Ovary (tissue), 9 donors: ENCODE data around the gene TRIM13. TPM values are rescaled to one million over a fixed set of nuclear protein-coding genes. Genes with fewer than 3 reads are reported as not detected.

ENCODE experiments used
- DNase-seq, 5 donors: peaks; one replicate each; pipeline ENCODE4 v3.0.0-alpha.2; 2019 to 2020
- H3K27ac ChIP-seq, 2 donors: fragments of 200-600 bp; one replicate each; pipeline versions ENCODE4 v1.5.1 to v1.8.0; 2019 to 2022
- H3K27me3 ChIP-seq: fragments of 200-600 bp; one replicate; pipeline ENCODE4 v1.8.0; 2022
- H3K36me3 ChIP-seq: fragments of 200-600 bp; sonication (generic); one replicate; pipeline ENCODE4 v1.5.1; 2019
- H3K4me1 ChIP-seq: one replicate; pipeline ENCODE4 v1.8.1; 2013; ENCODE audit warnings: mild to moderate bottlenecking, moderate library complexity; ENCODE audit not compliant: insufficient read depth
- H3K4me3 ChIP-seq: fragments of 200-600 bp; sonication (generic); one replicate; pipeline ENCODE4 v1.5.1; 2017
- H3K9me3 ChIP-seq, 2 donors: fragments of 200-600 bp in 1 of 2; sonication (generic) in 1 of 2; one replicate each; pipeline versions ENCODE4 v1.5.1 to v1.8.1; 2013 to 2019; ENCODE audit warnings: mild to moderate bottlenecking in 1 of 2, moderate library complexity in 1 of 2
- EP300 ChIP-seq: sonication (generic); formaldehyde crosslinking; IDR thresholded peaks from one replicate; pipeline ENCODE4 v1.6.1; 2017; ENCODE audit warnings: antibody characterized with exemption
- POLR2A ChIP-seq: fragments of 450-650 bp; IDR thresholded peaks from one replicate; pipeline ENCODE4 v1.6.1; 2017; ENCODE audit warnings: antibody characterized with exemption, mild to moderate bottlenecking, moderate library complexity
- WGBS, 3 donors: extraction: QIAGEN DNeasy Blood & Tissue Kit in 1 of 3; methylation state at CpG; one replicate each; pipeline versions ENCODE4 v1.1.5 to v1.1.7; 2013 to 2017; 5-methylcytosine and 5-hydroxymethylcytosine counted together
- intact Hi-C, 4 donors: fragments of 100-400 bp; cut with DNase I; formaldehyde crosslinking; loops; one replicate each; pipeline versions ENCODE4 v1.11.0 to v1.15.1; 2022 to 2023
- polyA plus RNA-seq, 2 donors: library from polyadenylated mRNA; stranded (reverse); fragments of 200-250 nt in 1 of 2; fragments of 350-450 nt in 1 of 2; fragmentation: Illumina TruSeq in 1 of 2; extraction: RNeasy Lipid Tissue Mini Kit (QIAGEN cat#74804) in 1 of 2; gene quantifications; one replicate each; pipeline ENCODE4 v1.2.3, GENCODE V29; 2013 to 2014
- total RNA-seq, 7 donors: library from RNA; depleted of rRNA in 2 of 7; stranded (reverse); fragments of >200 nt in 2 of 7; fragmentation: NEBNext Ultra II Directional in 3 of 7; extraction: Animal tissue kit (Norgen Biotek cat#: 25700) in 3 of 7; gene quantifications; one replicate each; pipeline versions ENCODE4 v1.1.0 to v1.2.4, GENCODE V29; 2016 to 2023
- TF ChIP-seq, protein P1 (sequence below), 3 donors: fragments of 450-650 bp in 2 of 3; fragments of 200-600 bp in 1 of 3; IDR thresholded peaks; one replicate each; pipeline versions ENCODE4 v1.5.1 to v1.8.0; 2016 to 2022; ENCODE audit warnings: antibody characterized with exemption in 3 of 3, mild to moderate bottlenecking in 1 of 3
- donor health status: DM: no; HTN: no; CAD: no; lungs with moderate emphysema.
- donor health status: DM: no; HTN: no; CAD: no.
- donor health status: Bipolar disorder and iron deficiency.
- donor health status: DM: yes; HTN: yes; CAD: no.
- donor health status: DM: no; HTN: no; CAD: no.
- donor health status: DM: yes; HTN: yes; CAD: no.

TRIM13 gene
- total and polyA plus RNA-seq, 9 donors = 14.5 to 27.9 (median 24.9) TPM

GRCh38 chr13:50016444-50016843 is 19.6 kb downstream of the TRIM13 start:
- Histone ChIP-seq H3K4me3 (no peak overlapping the region), H3K4me1 (no peaks in the 10 kb centered on the region)
- intact Hi-C loops = no loop called here

DNA sequence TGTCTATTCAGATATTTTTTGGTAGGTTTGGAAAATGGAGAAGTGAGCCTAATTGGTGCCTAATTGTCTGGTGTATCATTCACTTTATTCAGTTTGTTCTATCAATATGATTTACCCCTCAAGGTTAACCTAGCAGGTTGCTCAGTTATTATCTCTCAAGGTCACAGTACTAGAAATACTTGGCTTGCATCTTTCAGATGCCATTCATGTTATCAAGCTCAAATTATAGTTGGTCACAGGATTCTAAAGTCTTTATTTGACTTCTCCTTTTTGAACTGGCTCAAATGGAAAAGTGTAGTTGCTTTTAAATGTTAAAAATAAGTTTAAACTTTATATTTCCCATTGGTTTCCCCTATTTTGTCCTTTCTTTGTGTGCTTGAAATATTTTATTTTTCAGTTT is 21.0 kb downstream of the TRIM13 start:
- TF ChIP-seq, protein P1, sequence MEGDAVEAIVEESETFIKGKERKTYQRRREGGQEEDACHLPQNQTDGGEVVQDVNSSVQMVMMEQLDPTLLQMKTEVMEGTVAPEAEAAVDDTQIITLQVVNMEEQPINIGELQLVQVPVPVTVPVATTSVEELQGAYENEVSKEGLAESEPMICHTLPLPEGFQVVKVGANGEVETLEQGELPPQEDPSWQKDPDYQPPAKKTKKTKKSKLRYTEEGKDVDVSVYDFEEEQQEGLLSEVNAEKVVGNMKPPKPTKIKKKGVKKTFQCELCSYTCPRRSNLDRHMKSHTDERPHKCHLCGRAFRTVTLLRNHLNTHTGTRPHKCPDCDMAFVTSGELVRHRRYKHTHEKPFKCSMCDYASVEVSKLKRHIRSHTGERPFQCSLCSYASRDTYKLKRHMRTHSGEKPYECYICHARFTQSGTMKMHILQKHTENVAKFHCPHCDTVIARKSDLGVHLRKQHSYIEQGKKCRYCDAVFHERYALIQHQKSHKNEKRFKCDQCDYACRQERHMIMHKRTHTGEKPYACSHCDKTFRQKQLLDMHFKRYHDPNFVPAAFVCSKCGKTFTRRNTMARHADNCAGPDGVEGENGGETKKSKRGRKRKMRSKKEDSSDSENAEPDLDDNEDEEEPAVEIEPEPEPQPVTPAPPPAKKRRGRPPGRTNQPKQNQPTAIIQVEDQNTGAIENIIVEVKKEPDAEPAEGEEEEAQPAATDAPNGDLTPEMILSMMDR (IDR thresholded peaks at IDR 0.05) = no peak
- TF ChIP-seq POLR2A (no peak), EP300 (no peak)
- H3K4me1 ChIP-seq = no peaks in the 10 kb centered on the region
- H3K36me3 ChIP-seq = no peaks in the 10 kb centered on the region
- no peak for DNase-seq
- no peak overlapping the region for H3K4me3 ChIP-seq
- intact Hi-C loops = no loop called here
- no peaks in the 10 kb centered on the region for H3K9me3 ChIP-seq
- H3K27ac ChIP-seq = no peak overlapping the region
- H3K27me3 ChIP-seq = no peaks in the 10 kb centered on the region

More at GRCh38 chr13:50016444-50016843, 19.6 kb downstream of the TRIM13 start:
- TF ChIP-seq POLR2A = no peak
- TF ChIP-seq, protein P1 (IDR thresholded peaks at IDR 0.05) = no peak
- no peak for TF ChIP-seq EP300
- no peak for DNase-seq
- Histone ChIP-seq H3K36me3 (no peaks in the 10 kb centered on the region), H3K27me3 (no peaks in the 10 kb centered on the region), H3K27ac (no peak overlapping the region), H3K9me3 (no peaks in the 10 kb centered on the region)
- WGBS, 3 donors = 33 to 65% (median 48%) methylated on average over 2 of the region's 2 CpGs

- Histone ChIP-seq H3K27ac (no peak overlapping the region), H3K27me3 (no peaks in the 10 kb centered on the region), H3K4me1 (no peaks in the 10 kb centered on the region), H3K36me3 (no peaks in the 10 kb centered on the region), H3K9me3 (no peaks in the 10 kb centered on the region), H3K4me3 (no peak overlapping the region)
- 21 to 39% (median 22%) methylated on average over 1 of the region's 1 CpG for WGBS, 3 donors
- DNase-seq = no peak
- no peak for TF ChIP-seq EP300
- intact Hi-C loops = no loop called here
Measured at GRCh38 chr13:50025436-50025835, 28.6 kb downstream of the TRIM13 start.

GRCh38 chr13:50026788-50027473 is 30.1 kb downstream of the TRIM13 start:
- Histone ChIP-seq H3K4me3 (no peak overlapping the region), H3K9me3 (no peaks in the 10 kb centered on the region), H3K4me1 (no peaks in the 10 kb centered on the region), H3K27ac (no peak overlapping the region), H3K27me3 (no peaks in the 10 kb centered on the region), H3K36me3 (no peaks in the 10 kb centered on the region)
- TF ChIP-seq EP300 (no peak), POLR2A (no peak)
- TF ChIP-seq, protein P1 (IDR thresholded peaks at IDR 0.05) = no peak
- intact Hi-C loops = no loop called here
- WGBS, 3 donors = 93 to 94% (median 93%) methylated on average over 2 of the region's 2 CpGs
- DNase-seq = no peak

DNA sequence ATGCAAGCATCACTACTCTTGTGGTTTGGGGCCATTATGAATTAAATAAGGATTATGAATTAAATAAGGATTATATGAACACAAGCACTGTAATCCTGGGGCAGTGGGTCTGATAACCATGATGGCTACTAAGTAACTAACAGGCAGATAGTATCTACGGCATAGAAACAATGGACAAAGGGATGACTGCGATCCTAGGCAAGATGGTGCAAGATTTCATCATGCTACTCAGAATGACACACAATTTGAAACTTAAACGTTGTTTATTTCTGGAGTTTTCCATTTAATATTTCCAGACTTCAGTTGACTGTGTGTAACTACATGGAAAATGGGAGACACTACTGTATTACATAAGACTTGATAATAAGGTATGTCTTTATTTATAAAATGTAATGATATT is 33.5 kb downstream of the TRIM13 start:
- Histone ChIP-seq H3K27me3 (no peaks in the 10 kb centered on the region), H3K4me1 (no peaks in the 10 kb centered on the region), H3K9me3 (no peaks in the 10 kb centered on the region), H3K36me3 (no peaks in the 10 kb centered on the region), H3K4me3 (no peak overlapping the region), H3K27ac (no peak overlapping the region)
- 95 to 98% (median 96%) methylated on average over 3 of the region's 3 CpGs for whole genome bisulfite sequencing, 3 donors
- intact Hi-C loops = no loop called here
- DNase-seq = no peak
- TF ChIP-seq POLR2A = no peak
- TF ChIP-seq EP300 = no peak
- TF ChIP-seq, protein P1 (IDR thresholded peaks at IDR 0.05) = no peak
